Umbilical cord (tissue), 2 donors: ENCODE results near the gene OGFR. TPM values are rescaled to one million over a fixed set of nuclear protein-coding genes. Genes with fewer than 3 reads are reported as not detected.

Source experiments
- DNase-seq: peaks from one replicate; pipeline ENCODE4 v3.0.0-alpha.2; 2015; ENCODE audit warnings: low spot score
- total RNA-seq: library from RNA; depleted of rRNA; stranded (reverse); fragments of >200 nt; gene quantifications from one replicate; pipeline ENCODE4 v1.2.3, GENCODE V29; 2014; ENCODE audit warnings: low replicate concordance; ENCODE audit not compliant: insufficient read depth

Gene OGFR
- total RNA-seq, 1 donor from 2014 or later: 13.7 TPM

GRCh38 chr20:62782149-62782892 is 22.3 kb upstream of the OGFR start:
- DNase-seq: no peak

- DNase-seq: peak; percentile 61
These were observed 21.7 kb upstream of the OGFR start for GRCh38 chr20:62782893-62783278.

GRCh38 chr20:62784497-62784896 is 20.1 kb upstream of the OGFR start:
- no peak for DNase-seq

GRCh38 chr20:62785393-62785792 is 19.2 kb upstream of the OGFR start:
- DNase-seq: peak; percentile 86

GRCh38 chr20:62786157-62786556 is 18.5 kb upstream of the OGFR start:
- no peak for DNase-seq

- DNase-seq: no peak
These were observed 17.3 kb upstream of the OGFR start for GRCh38 chr20:62787321-62787720.

GRCh38 chr20:62787866-62788265 is 16.8 kb upstream of the OGFR start:
- DNase-seq: no peak

- no peak for DNase-seq
These were observed 16.0 kb upstream of the OGFR start for GRCh38 chr20:62788607-62789006.

GRCh38 chr20:62790075-62790474 is 14.6 kb upstream of the OGFR start:
- DNase-seq: no peak

GRCh38 chr20:62791301-62792181 is 13.1 kb upstream of the OGFR start:
- DNase-seq: peak; percentile 92

- DNase-seq: no peak
These were observed 12.3 kb upstream of the OGFR start for GRCh38 chr20:62792182-62792939.

GRCh38 chr20:62792940-62793756 is 11.5 kb upstream of the OGFR start:
- no peak for DNase-seq

- DNase-seq: no peak
These were observed 11.0 kb upstream of the OGFR start for GRCh38 chr20:62793757-62794006.

- DNase-seq: peak; percentile 97
These were observed 10.5 kb upstream of the OGFR start for GRCh38 chr20:62794007-62794724.

- peak; percentile 54 for DNase-seq
These were observed 9.4 kb upstream of the OGFR start for GRCh38 chr20:62795023-62795761.

- no peak for DNase-seq
These were observed 7.7 kb upstream of the OGFR start for GRCh38 chr20:62796699-62797491.

- no peak for DNase-seq
These were observed 6.7 kb upstream of the OGFR start for GRCh38 chr20:62797671-62798532.

- DNase-seq: no peak
These were observed 5.6 kb upstream of the OGFR start for GRCh38 chr20:62799036-62799435.
